H1 (cell line): ENCODE results near the gene C12orf42. TPM values are rescaled to one million over a fixed set of nuclear protein-coding genes. Genes with fewer than 3 reads are reported as not detected.

ENCODE experiments used
- CTCF ChIA-PET: fragments of 300-600 bp; sonication (Branson Sonifier 250); formaldehyde crosslinking; loops from one replicate; lab custom pipeline; 2021; ENCODE audit not compliant: partially characterized antibody; lab: Charles Lee
- POLR2A ChIA-PET: fragments of 300-600 bp; sonication (Branson Sonifier 250); formaldehyde crosslinking; loops from one replicate; lab custom pipeline; 2021; ENCODE audit warnings: inconsistent platforms; ENCODE audit not compliant: partially characterized antibody; lab: Charles Lee
- DNase-seq, 2 experiments: peaks; one replicate each; pipeline versions ENCODE4 v3.0.0 to v3.0.0-alpha.2; 2010 to 2022; ENCODE audit warnings: low spot score in 2 of 2, low read depth in 1 of 2, mixed read lengths in 1 of 2
- FAIRE-seq: peaks from 2 replicates; lab custom pipeline; 2011; peaks lifted over from hg19 to GRCh38; lab: Jason Lieb, UNC
- H2AFZ ChIP-seq: 2 replicates; pipeline ENCODE4 v1.8.1; 2012; ENCODE audit warnings: low read length, inconsistent platforms
- H2AK5ac ChIP-seq: 2 replicates; pipeline ENCODE4 v1.6.1; 2013; ENCODE audit warnings: low read depth, low read length
- H2BK120ac ChIP-seq: replicated peaks from 2 replicates; pipeline ENCODE3; 2013; ENCODE audit warnings: low read depth, low read length, inconsistent platforms
- H2BK12ac ChIP-seq: 2 replicates; pipeline ENCODE4 v1.6.1; 2013; ENCODE audit warnings: low read depth, low read length
- H2BK15ac ChIP-seq: 2 replicates; pipeline ENCODE4 v1.6.1; 2013; ENCODE audit warnings: low read length
- H2BK20ac ChIP-seq: 2 replicates; pipeline ENCODE4 v1.6.1; 2013; ENCODE audit warnings: low read length
- H2BK5ac ChIP-seq: 2 replicates; pipeline ENCODE4 v1.6.1; 2013; ENCODE audit warnings: low read depth, low read length
- H3K14ac ChIP-seq: 2 replicates; pipeline ENCODE4 v1.6.1; 2013; ENCODE audit warnings: inconsistent platforms; ENCODE audit not compliant: insufficient read length
- H3K18ac ChIP-seq: 2 replicates; pipeline ENCODE4 v1.6.1; 2013; ENCODE audit warnings: low read length; ENCODE audit errors: extremely low read depth
- H3K23ac ChIP-seq: 2 replicates; pipeline ENCODE4 v1.6.1; 2013; ENCODE audit warnings: inconsistent platforms; ENCODE audit not compliant: insufficient read length
- H3K23me2 ChIP-seq: 2 replicates; pipeline ENCODE4 v1.6.1; 2013; ENCODE audit warnings: low read depth, low read length
- H3K27ac ChIP-seq: 2 replicates; pipeline ENCODE4 v1.6.1; 2011; ENCODE audit warnings: low read depth, low read length, inconsistent platforms
- H3K27me3 ChIP-seq, 4 experiments: replicated peaks in 1 of 4; 1 replicate in 1 of 4; 2 replicates in 3 of 4; pipeline versions ENCODE4 v1.6.1 to v1.8.1; 2011 to 2013; ENCODE audit warnings: low read length in 3 of 4, mild to moderate bottlenecking in 3 of 4, inconsistent platforms in 2 of 4, mixed read lengths in 2 of 4, moderate library complexity in 1 of 4; ENCODE audit not compliant: control insufficient read depth in 3 of 4, insufficient read depth in 3 of 4; ENCODE audit errors: extremely low read depth in 1 of 4
- H3K36me3 ChIP-seq, 4 experiments: 2 replicates each; pipeline versions ENCODE4 v1.6.1 to v1.8.1; 2011 to 2013; ENCODE audit warnings: mild to moderate bottlenecking in 4 of 4, low read length in 3 of 4, moderate library complexity in 2 of 4, control low read depth in 1 of 4, inconsistent platforms in 1 of 4; ENCODE audit not compliant: insufficient read depth in 4 of 4, control insufficient read depth in 2 of 4
- H3K4ac ChIP-seq: replicated peaks from 2 replicates; pipeline ENCODE3; 2013; ENCODE audit warnings: low read length, low read depth, mixed read lengths, inconsistent platforms; ENCODE audit not compliant: insufficient read length
- H3K4me1 ChIP-seq, 4 experiments: replicated peaks in 1 of 4; 1 replicate in 1 of 4; 2 replicates in 3 of 4; pipeline versions ENCODE4 v1.6.1 to v1.8.1; 2011 to 2013; ENCODE audit warnings: low read length in 3 of 4, inconsistent platforms in 2 of 4, mixed read lengths in 1 of 4; ENCODE audit not compliant: insufficient read depth in 4 of 4, control insufficient read depth in 3 of 4
- H3K4me2 ChIP-seq, 2 experiments: 2 replicates each; pipeline versions ENCODE4 v1.6.1 to v1.8.1; 2011 to 2013; ENCODE audit warnings: low read depth in 2 of 2, low read length in 2 of 2, control low read depth in 1 of 2, inconsistent platforms in 1 of 2, mild to moderate bottlenecking in 1 of 2; ENCODE audit not compliant: insufficient read depth in 1 of 2
- H3K4me3 ChIP-seq, 4 experiments: fragments of 200-600, 300-600 bp in 1 of 4; sonication (generic), shearing (Covaris generic), sonication (Bioruptor Twin) in 1 of 4; 2 replicates each; pipeline versions ENCODE4 v1.5.1 to v1.8.1; 2011 to 2016; ENCODE audit warnings: low read length in 4 of 4, low read depth in 3 of 4, control low read depth in 2 of 4, inconsistent platforms in 2 of 4, mild to moderate bottlenecking in 2 of 4, mixed read lengths in 1 of 4, moderate library complexity in 1 of 4; ENCODE audit not compliant: insufficient read depth in 2 of 4; ENCODE audit errors: extremely low read depth in 1 of 4
- H3K56ac ChIP-seq: replicated peaks from 2 replicates; pipeline ENCODE3; 2013; ENCODE audit warnings: low read depth, mild to moderate bottlenecking, mixed read lengths, low read length, inconsistent platforms; ENCODE audit not compliant: insufficient read length
- H3K79me1 ChIP-seq: 2 replicates; pipeline ENCODE4 v1.6.1; 2013; ENCODE audit warnings: low read depth, low read length, control low read depth
- H3K79me2 ChIP-seq, 2 experiments: 2 replicates each; pipeline versions ENCODE4 v1.6.1 to v1.8.1; 2012 to 2013; ENCODE audit warnings: low read length in 2 of 2, mild to moderate bottlenecking in 2 of 2, inconsistent platforms in 1 of 2; ENCODE audit not compliant: insufficient read depth in 2 of 2, control insufficient read depth in 1 of 2
- H3K9ac ChIP-seq, 4 experiments: replicated peaks in 1 of 4; 1 replicate in 1 of 4; 2 replicates in 3 of 4; pipeline versions ENCODE4 v1.6.1 to v1.8.1; 2011 to 2013; ENCODE audit warnings: low read depth in 3 of 4, low read length in 3 of 4, control low read depth in 2 of 4, mild to moderate bottlenecking in 2 of 4, moderate library complexity in 2 of 4, inconsistent platforms in 1 of 4; ENCODE audit errors: extremely low read depth in 1 of 4
- H3K9me3 ChIP-seq, 2 experiments: 2 replicates each; pipeline versions ENCODE4 v1.6.1 to v1.8.1; 2012 to 2013; ENCODE audit warnings: mild to moderate bottlenecking in 2 of 2, moderate library complexity in 2 of 2, control low read depth in 1 of 2, inconsistent platforms in 1 of 2, low read depth in 1 of 2, low read length in 1 of 2, mixed read lengths in 1 of 2; ENCODE audit not compliant: insufficient read depth in 2 of 2
- H4K20me1 ChIP-seq, 2 experiments: replicated peaks in 1 of 2; 2 replicates each; pipeline versions ENCODE3 to v1.8.1; 2011 to 2013; ENCODE audit warnings: inconsistent platforms in 2 of 2, low read length in 2 of 2, mild to moderate bottlenecking in 1 of 2; ENCODE audit not compliant: insufficient read depth in 2 of 2, control insufficient read depth in 1 of 2
- H4K5ac ChIP-seq: 2 replicates; pipeline ENCODE4 v1.6.1; 2013; ENCODE audit warnings: low read length, low read depth, mixed read lengths, inconsistent platforms; ENCODE audit not compliant: insufficient read length
- H4K8ac ChIP-seq: 2 replicates; pipeline ENCODE4 v1.8.0; 2013; ENCODE audit warnings: mild to moderate bottlenecking, moderate library complexity, low read length, inconsistent platforms; ENCODE audit not compliant: insufficient read depth; ENCODE audit errors: extremely low read depth
- H4K91ac ChIP-seq: replicated peaks from 2 replicates; pipeline ENCODE3; 2013; ENCODE audit warnings: low read length, mixed read lengths, inconsistent platforms; ENCODE audit not compliant: insufficient read length
- GABPA ChIP-seq: IDR thresholded peaks from 2 replicates; pipeline ENCODE4 v1.6.1; 2011; ENCODE audit warnings: mild to moderate bottlenecking, low read length, moderate library complexity, borderline replicate concordance; ENCODE audit not compliant: insufficient read depth
- KDM5A ChIP-seq: fragments of 200-600 bp; IDR thresholded peaks from 2 replicates; pipeline ENCODE4 v1.7.1; 2012; ENCODE audit warnings: mild to moderate bottlenecking, low read length, inconsistent platforms, mixed read lengths
- NANOG ChIP-seq: IDR thresholded peaks from 2 replicates; pipeline ENCODE4 v1.6.1; 2011; ENCODE audit warnings: low read length, low read depth, mild to moderate bottlenecking, inconsistent platforms; ENCODE audit not compliant: insufficient read depth, poor library complexity, severe bottlenecking
- POLR2A ChIP-seq, 2 experiments: IDR thresholded peaks; 1 replicate in 1 of 2; 2 replicates in 1 of 2; pipeline ENCODE4 v1.6.1; 2011; ENCODE audit warnings: low read depth in 2 of 2, low read length in 2 of 2, mild to moderate bottlenecking in 2 of 2; ENCODE audit errors: control extremely low read depth in 1 of 2
- SAP30 ChIP-seq: fragments of 300-600 bp; sonication (generic); IDR thresholded peaks from 2 replicates; pipeline ENCODE4 v1.7.1; 2012; ENCODE audit warnings: low read length, moderate library complexity, mild to moderate bottlenecking, inconsistent platforms; ENCODE audit not compliant: insufficient read depth, insufficient replicate concordance
- SIN3A ChIP-seq, 2 experiments: IDR thresholded peaks in 1 of 2; conservative IDR thresholded peaks in 1 of 2; 2 replicates each; pipeline ENCODE4 v1.6.1; 2011 to 2012; ENCODE audit warnings: low read length in 2 of 2, improper control_type of control experiment in 1 of 2, low read depth in 1 of 2, mild to moderate bottlenecking in 1 of 2
- SP1 ChIP-seq: IDR thresholded peaks from 2 replicates; pipeline ENCODE4 v1.6.1; 2011; ENCODE audit warnings: low read depth, low read length
- TCF12 ChIP-seq: IDR thresholded peaks from 2 replicates; pipeline ENCODE4 v1.6.1; 2011; ENCODE audit warnings: low read depth, mild to moderate bottlenecking, low read length
- WGBS, 2 experiments: shearing (Covaris generic) in 1 of 2; methylation state at CpG; one replicate each; pipeline versions ENCODE4 v1.1.6 to v1.1.7; 2013 to 2015; ENCODE audit warnings: low lambda C conversion rate in 2 of 2, mixed read lengths in 2 of 2, inconsistent platforms in 1 of 2, low coverage in 1 of 2, missing lambda C conversion rate in 1 of 2; ENCODE audit not compliant: insufficient replicate concordance in 2 of 2, insufficient coverage in 1 of 2, insufficient read length in 1 of 2; ENCODE audit errors: extremely low coverage in 1 of 2, missing lambda C conversion rate in 1 of 2; 5-methylcytosine and 5-hydroxymethylcytosine counted together
- polyA plus RNA-seq, 7 experiments: library from polyadenylated mRNA; depleted of rRNA in 3 of 7; stranded (reverse) in 5 of 7; unstranded in 2 of 7; fragments of >200 nt in 5 of 7; fragments of 200-250 nt in 2 of 7; gene quantifications; 1 replicate in 5 of 7; 2 replicates in 1 of 7; 4 replicates in 1 of 7; pipeline versions ENCODE4 v1.2.1 to v1.2.3, GENCODE V29; 2011 to 2013; ENCODE audit warnings: missing spikeins in 2 of 7, mixed read lengths in 2 of 7
- total RNA-seq: library from RNA; stranded (reverse); fragmentation: NEBNext Ultra II Directional; extraction: Animal tissue kit (Norgen Biotek cat#: 25700); gene quantifications from 2 replicates; pipeline ENCODE4 v1.2.1, GENCODE V29; 2021

Gene C12orf42
- total and polyA plus RNA-seq, 2 of the 8 experiments (the other 6 are each of a cell fraction or from before 2014, with no cell fraction given): 0.05 TPM; not detected in 1

GRCh38 chr12:103312742-103313354 is 182.9 kb downstream of the C12orf42 start:
- H2BK12ac ChIP-seq: no peak overlapping the region
- no peak overlapping the region for H2AFZ ChIP-seq
- H4K20me1 ChIP-seq: no peaks in the 10 kb centered on the region
- ChIA-PET POLR2A (no interaction called here), CTCF (interaction anchor here (0.7 to 4.9 kb wide), 7 partner anchors 9 to 430 kb away, joined by 3 to 17 read pairs (median 3); no protein-coding TSS in a partner anchor)
- H4K5ac ChIP-seq: no peak overlapping the region
- H2BK120ac ChIP-seq: no peak overlapping the region
- FAIRE-seq: no peak
- no peak overlapping the region for H2BK5ac ChIP-seq
- H3K27me3 ChIP-seq: no peaks in the 10 kb centered on the region
- H3K79me1 ChIP-seq: no peaks in the 10 kb centered on the region
- H3K23ac ChIP-seq: no peak overlapping the region
- WGBS, 2 experiments: 93% methylated on average over 3 of the region's 3 CpGs; no CpG with 5 or more reads in 1 of the 2 experiments
- no peak overlapping the region for H3K56ac ChIP-seq
- no peak overlapping the region for H4K91ac ChIP-seq
- H3K14ac ChIP-seq: no peak overlapping the region
- no peak overlapping the region for H3K9ac ChIP-seq
- no peak for DNase-seq
- H2BK20ac ChIP-seq: no peak overlapping the region
- no peak overlapping the region for H3K18ac ChIP-seq
- no peaks in the 10 kb centered on the region for H3K79me2 ChIP-seq
- no peak overlapping the region for H4K8ac ChIP-seq
- no peak overlapping the region for H2AK5ac ChIP-seq
- no peak overlapping the region for H3K4me3 ChIP-seq
- H3K9me3 ChIP-seq: no peaks in the 10 kb centered on the region
- H3K23me2 ChIP-seq: no peaks in the 10 kb centered on the region
- H3K36me3 ChIP-seq: no peaks in the 10 kb centered on the region
- no peak overlapping the region for H2BK15ac ChIP-seq
- no peak overlapping the region for H3K4ac ChIP-seq
- H3K4me1 ChIP-seq: no peaks in the 10 kb centered on the region
- H3K4me2 ChIP-seq: no peak overlapping the region
- H3K27ac ChIP-seq: no peak overlapping the region
- TF ChIP-seq TCF12 (no peak), GABPA (no peak), NANOG (no peak), KDM5A (no peak), POLR2A (IDR thresholded peaks at IDR 0.05; ENCODE audit: control extremely low read depth in 1 of 2, low read depth in 2 of 2, low read length in 2 of 2) (no peak), SP1 (no peak), SIN3A (conservative IDR thresholded peaks at IDR 0.05 in 1 of 2, IDR thresholded peaks at IDR 0.05 in 1 of 2; ENCODE audit: low read depth in 1 of 2, low read length in 2 of 2) (no peak), SAP30 (no peak)
